Trophoblast cell (in vitro differentiated cells and primary cell): ENCODE measurements around the gene LDLRAD4.
"Not testable (repeated sequence)": the region's sequence is repeated elsewhere in the genome, so short reads cannot be mapped to it uniquely, and the experiment has no call there.

ENCODE experiments used
- DNase-seq, 2 donors: peaks; one replicate each; pipeline ENCODE4 v3.0.0-alpha.2; 2016
- H2AFZ ChIP-seq: 2 replicates; pipeline ENCODE4 v1.6.1; 2013; ENCODE audit warnings: low read length, moderate library complexity, mild to moderate bottlenecking; ENCODE audit not compliant: insufficient read depth, poor library complexity
- H2AK5ac ChIP-seq: 2 replicates; pipeline ENCODE4 v1.6.1; 2013; ENCODE audit warnings: mild to moderate bottlenecking, low read length
- H2BK120ac ChIP-seq: 2 replicates; pipeline ENCODE4 v1.6.1; 2013; ENCODE audit warnings: low read length, mild to moderate bottlenecking, moderate library complexity; ENCODE audit not compliant: insufficient read depth, poor library complexity
- H2BK12ac ChIP-seq: 2 replicates; pipeline ENCODE4 v1.6.1; 2013; ENCODE audit warnings: mild to moderate bottlenecking, low read length, moderate library complexity
- H2BK5ac ChIP-seq: 2 replicates; pipeline ENCODE4 v1.6.1; 2013; ENCODE audit warnings: low read length, low read depth, moderate library complexity, mild to moderate bottlenecking; ENCODE audit not compliant: poor library complexity
- H3K14ac ChIP-seq: 2 replicates; pipeline ENCODE4 v1.6.1; 2013; ENCODE audit warnings: mild to moderate bottlenecking, low read length
- H3K18ac ChIP-seq: 2 replicates; pipeline ENCODE4 v1.6.1; 2013; ENCODE audit warnings: mild to moderate bottlenecking, low read length
- H3K23ac ChIP-seq: 2 replicates; pipeline ENCODE4 v1.6.1; 2013; ENCODE audit warnings: low read length
- H3K27ac ChIP-seq: 2 replicates; pipeline ENCODE4 v1.5.1; 2013; ENCODE audit warnings: low read depth, mild to moderate bottlenecking, inconsistent platforms, low read length, moderate library complexity
- H3K27me3 ChIP-seq: 2 replicates; pipeline ENCODE4 v1.6.1; 2013; ENCODE audit warnings: inconsistent platforms, mild to moderate bottlenecking, low read length, moderate library complexity; ENCODE audit not compliant: insufficient read depth
- H3K36me3 ChIP-seq, 2 experiments: 1 replicate in 1 of 2; 2 replicates in 1 of 2; pipeline ENCODE4 v1.6.1; 2013; ENCODE audit warnings: low read length in 2 of 2, mild to moderate bottlenecking in 2 of 2, moderate library complexity in 1 of 2; ENCODE audit not compliant: insufficient read depth in 2 of 2, control insufficient read depth in 1 of 2
- H3K4ac ChIP-seq: 2 replicates; pipeline ENCODE4 v1.6.1; 2013; ENCODE audit warnings: low read depth, mild to moderate bottlenecking, low read length, moderate library complexity
- H3K4me1 ChIP-seq, 2 experiments: 1 replicate in 1 of 2; 2 replicates in 1 of 2; pipeline ENCODE4 v1.6.1; 2013; ENCODE audit warnings: low read length in 2 of 2, mild to moderate bottlenecking in 2 of 2, moderate library complexity in 1 of 2; ENCODE audit not compliant: insufficient read depth in 2 of 2, control insufficient read depth in 1 of 2
- H3K4me2 ChIP-seq: 2 replicates; pipeline ENCODE4 v1.6.1; 2013; ENCODE audit warnings: inconsistent platforms, mild to moderate bottlenecking, low read length, moderate library complexity
- H3K4me3 ChIP-seq: 2 replicates; pipeline ENCODE4 v1.5.1; 2013; ENCODE audit warnings: mild to moderate bottlenecking, low read depth, low read length, inconsistent platforms
- H3K79me1 ChIP-seq: one replicate; pipeline ENCODE4 v1.6.1; 2013; ENCODE audit warnings: low read length
- H3K79me2 ChIP-seq: 2 replicates; pipeline ENCODE4 v1.6.1; 2013; ENCODE audit warnings: low read length, mild to moderate bottlenecking; ENCODE audit not compliant: control insufficient read depth, insufficient read depth, poor library complexity
- H3K9ac ChIP-seq: 2 replicates; pipeline ENCODE4 v1.6.1; 2013; ENCODE audit warnings: mild to moderate bottlenecking, low read length
- H3K9me3 ChIP-seq: 2 replicates; pipeline ENCODE4 v1.6.1; 2013; ENCODE audit warnings: low read depth, mild to moderate bottlenecking, control low read depth, inconsistent platforms, low read length; ENCODE audit not compliant: insufficient read depth
- H4K12ac ChIP-seq: 2 replicates; pipeline ENCODE4 v1.6.1; 2013; ENCODE audit warnings: low read depth, mild to moderate bottlenecking, low read length, moderate library complexity
- H4K8ac ChIP-seq: 2 replicates; pipeline ENCODE4 v1.6.1; 2013; ENCODE audit warnings: low read depth, mild to moderate bottlenecking, low read length, moderate library complexity
- H4K91ac ChIP-seq: one replicate; pipeline ENCODE4 v1.6.1; 2013; ENCODE audit warnings: low read depth, mild to moderate bottlenecking, low read length, moderate library complexity
- WGBS: extraction: QIAGEN DNeasy Blood & Tissue Kit; methylation state at CpG from one replicate; pipeline ENCODE4 v1.1.7; 2013; ENCODE audit warnings: missing lambda C conversion rate; ENCODE audit not compliant: insufficient read length, insufficient coverage; ENCODE audit errors: extremely low coverage; 5-methylcytosine and 5-hydroxymethylcytosine counted together

The LDLRAD4 gene

GRCh38 chr18:13489303-13489702 lies 270.7 kb downstream of the LDLRAD4 start:
- not testable (repeated sequence) for H2AFZ ChIP-seq, H4K8ac ChIP-seq, H3K36me3 ChIP-seq, H3K9me3 ChIP-seq, H3K27ac ChIP-seq, H3K23ac ChIP-seq, H2BK12ac ChIP-seq, H4K91ac ChIP-seq, H3K79me1 ChIP-seq, H3K4me2 ChIP-seq, H3K14ac ChIP-seq, H2BK5ac ChIP-seq, H3K79me2 ChIP-seq, H2BK120ac ChIP-seq, H3K9ac ChIP-seq, H3K4me3 ChIP-seq, H3K4ac ChIP-seq, H3K27me3 ChIP-seq, H2AK5ac ChIP-seq, H4K12ac ChIP-seq, DNase-seq, H3K18ac ChIP-seq
- H3K4me1 ChIP-seq, result peaks cover 10% of the 10 kb centered on the region in 2 experiments
- WGBS, result no CpG with 5 or more reads among the region's 6 CpGs

GRCh38 chr18:13491138-13491537 lies 272.6 kb downstream of the LDLRAD4 start:
- H2BK12ac ChIP-seq, result no peak overlapping the region
- H4K8ac ChIP-seq, result no peak overlapping the region
- no peak overlapping the region for H3K23ac ChIP-seq
- no peak overlapping the region for H3K9ac ChIP-seq
- no peak overlapping the region for H2AFZ ChIP-seq
- peaks cover 10% of the 10 kb centered on the region in 2 experiments for H3K4me1 ChIP-seq
- no peak overlapping the region for H3K27ac ChIP-seq
- WGBS, result no CpG with 5 or more reads among the region's 10 CpGs
- no peak for DNase-seq
- no peak overlapping the region for H2AK5ac ChIP-seq
- H3K27me3 ChIP-seq, result no peaks in the 10 kb centered on the region
- H3K18ac ChIP-seq, result no peak overlapping the region
- H2BK120ac ChIP-seq, result no peak overlapping the region
- H3K79me2 ChIP-seq, result no peaks in the 10 kb centered on the region
- H3K4me3 ChIP-seq, result no peak overlapping the region
- no peaks in the 10 kb centered on the region for H3K79me1 ChIP-seq
- no peak overlapping the region for H4K91ac ChIP-seq
- H3K9me3 ChIP-seq, result peaks cover 2% of the 10 kb centered on the region
- no peak overlapping the region for H2BK5ac ChIP-seq
- no peak overlapping the region for H3K4ac ChIP-seq
- no peak overlapping the region for H4K12ac ChIP-seq
- peaks cover 0 to 2% of the 10 kb centered on the region in 2 experiments for H3K36me3 ChIP-seq
- H3K4me2 ChIP-seq, result no peak overlapping the region
- H3K14ac ChIP-seq, result no peak overlapping the region

- H3K23ac ChIP-seq, result no peak overlapping the region
- no peak overlapping the region for H3K27ac ChIP-seq
- no peak for DNase-seq
These were observed 273.8 kb downstream of the LDLRAD4 start for GRCh38 chr18:13492314-13492713.

GRCh38 chr18:13493079-13493478 lies 274.5 kb downstream of the LDLRAD4 start:
- no peak overlapping the region for H3K23ac ChIP-seq
- H4K12ac ChIP-seq, result no peak overlapping the region
- no peaks in the 10 kb centered on the region for H3K79me2 ChIP-seq
- H2BK5ac ChIP-seq, result no peak overlapping the region
- H3K9ac ChIP-seq, result no peak overlapping the region
- no peaks in the 10 kb centered on the region for H3K79me1 ChIP-seq
- H3K4ac ChIP-seq, result no peak overlapping the region
- no peak overlapping the region for H3K4me3 ChIP-seq
- H3K27me3 ChIP-seq, result no peaks in the 10 kb centered on the region
- peaks cover 7% of the 10 kb centered on the region for H3K9me3 ChIP-seq
- H4K91ac ChIP-seq, result no peak overlapping the region
- no peak overlapping the region for H3K18ac ChIP-seq
- H3K4me2 ChIP-seq, result no peak overlapping the region
- no peak overlapping the region for H2AFZ ChIP-seq
- H2AK5ac ChIP-seq, result no peak overlapping the region
- no peak overlapping the region for H2BK120ac ChIP-seq
- no CpG with 5 or more reads among the region's 1 CpG for WGBS
- H4K8ac ChIP-seq, result no peak overlapping the region
- no peak overlapping the region for H2BK12ac ChIP-seq
- H3K4me1 ChIP-seq, result peaks cover 5 to 6% of the 10 kb centered on the region in 2 experiments
- DNase-seq, result no peak
- H3K36me3 ChIP-seq, result peaks cover 1 to 7% of the 10 kb centered on the region in 2 experiments
- H3K14ac ChIP-seq, result no peak overlapping the region
- no peak overlapping the region for H3K27ac ChIP-seq

More at GRCh38 chr18:13492314-13492713, 273.8 kb downstream of the LDLRAD4 start:
- Histone ChIP-seq H3K36me3 (peaks cover 0 to 2% of the 10 kb centered on the region in 2 experiments), H2BK12ac (no peak overlapping the region), H2BK120ac (no peak overlapping the region), H3K4me2 (no peak overlapping the region), H3K79me1 (no peaks in the 10 kb centered on the region), H3K14ac (no peak overlapping the region), H3K9ac (no peak overlapping the region), H3K79me2 (no peaks in the 10 kb centered on the region), H2BK5ac (no peak overlapping the region), H3K27me3 (no peaks in the 10 kb centered on the region), H4K91ac (no peak overlapping the region), H3K4me1 (peaks cover 10% of the 10 kb centered on the region in 2 experiments), H4K8ac (no peak overlapping the region), H2AFZ (no peak overlapping the region), H3K9me3 (peaks cover 2% of the 10 kb centered on the region), H3K4ac (no peak overlapping the region), H3K18ac (no peak overlapping the region), H2AK5ac (no peak overlapping the region), H3K4me3 (peak overlapping the region; percentile 33), H4K12ac (no peak overlapping the region)
- WGBS, result no CpG with 5 or more reads among the region's 9 CpGs
